Measurements from ENCODE around the gene OLFM2.

- TF ChIP-seq CTCF (conservative IDR thresholded peaks at IDR 0.05; ENCODE audit: low read depth, low read length): no peak
- TF ChIP-seq POLR2A (IDR thresholded peaks at IDR 0.05; ENCODE audit: low read depth, low read length): no peak
- no peak for TF ChIP-seq RAD21 (IDR thresholded peaks at IDR 0.05; ENCODE audit: low read length)
- no peak for TF ChIP-seq NFE2L2 (IDR thresholded peaks at IDR 0.05; ENCODE audit: low read depth, low read length)
- TF ChIP-seq USF2 (IDR thresholded peaks at IDR 0.05; ENCODE audit: low read depth, low read length): no peak
Observed at GRCh38 chr19:9917321-9917720, 19.0 kb downstream of the OLFM2 start.
